ENCODE data around the gene MCL1. TPM values are rescaled to one million over a fixed set of nuclear protein-coding genes. Genes with fewer than 3 reads are reported as not detected.

MCL1 gene
- polyA plus RNA-seq, 2 of the 4 experiments (the other 2 are of a cell fraction): 80.0 to 202 TPM

DNA sequence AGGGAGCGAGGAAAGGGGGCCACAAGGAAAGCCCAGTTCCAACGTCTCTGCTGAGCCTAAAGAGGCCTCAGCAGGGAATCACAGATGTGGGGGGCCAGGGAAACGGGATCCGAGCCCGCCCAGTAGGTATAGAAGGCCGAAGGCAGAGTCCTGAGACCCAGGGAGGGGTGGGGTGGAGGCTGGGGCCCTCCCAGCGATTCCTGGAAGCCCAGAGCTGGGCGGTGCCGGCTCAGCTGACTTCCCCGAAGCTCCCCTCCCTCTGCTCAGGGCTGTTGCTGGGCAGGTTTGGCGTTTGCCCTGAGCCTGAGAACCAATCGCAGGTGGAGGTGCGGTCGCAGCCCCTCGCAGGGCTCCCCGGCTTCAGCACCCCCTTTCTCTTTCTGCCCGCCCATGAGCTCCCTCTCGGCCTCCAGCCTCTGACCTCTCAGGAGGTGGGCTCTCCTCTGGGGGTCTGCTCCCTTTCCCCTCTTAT is 17.4 kb downstream of the MCL1 start:
- POLR2A ChIA-PET: interaction anchor here (1.0 to 7.6 kb wide), 13 partner anchors 8 to 361 kb away, joined by 3 to 201 read pairs (median 7); partner anchors contain the start of genes ENSA, FALEC, GOLPH3L and MCL1
- Histone ChIP-seq H3K4me2 (peak overlapping the region; percentile 96), H3K4me1 (peaks cover 54% of the 10 kb centered on the region), H3K27ac (peak overlapping the region; percentile 97 to 99), H3K9me3 (no peaks in the 10 kb centered on the region), H3K4me3 (peak overlapping the region; percentile 46)
- no peak for FAIRE-seq
- CTCF ChIA-PET: interaction anchor here (0.7 to 11.6 kb wide), 21 partner anchors 10 to 360 kb away, joined by 3 to 210 read pairs (median 18); partner anchors contain the start of genes ADAMTSL4, ENSA, FALEC and HORMAD1
- peak; percentile 62 to 72 for ATAC-seq
- peak; percentile 86 to 89 for DNase-seq (ENCODE audit: low read depth in 1 of 2, low spot score in 1 of 2)
- WGBS (ENCODE audit: missing lambda C conversion rate): under 1% methylated on average over 18 of the region's 18 CpGs
- TF ChIP-seq ZC3H11A (IDR thresholded peaks at IDR 0.05) (no peak), RFX5 (IDR thresholded peaks at IDR 0.05) (peak; percentile 98), NR3C1 (IDR thresholded peaks at IDR 0.05) (no peak), SMC3 (IDR thresholded peaks at IDR 0.05) (no peak), MAZ (IDR thresholded peaks at IDR 0.05; ENCODE audit: borderline replicate concordance, low read depth, low read length) (peak; percentile 35; the same call in 1 of the 2 replicates), SREBF2 (IDR thresholded peaks at IDR 0.05) (no peak), RARB (CRISPR knock-in tag; IDR thresholded peaks at IDR 0.05) (no peak), FOSL2 (IDR thresholded peaks at IDR 0.05) (no peak), FOSL2 (CRISPR knock-in tag; IDR thresholded peaks at IDR 0.05) (no peak), EP300 (IDR thresholded peaks at IDR 0.05) (peak in 1 of 2 experiments; percentile 44; a peak in 1 of 5 replicates), HOXA7 (CRISPR knock-in tag; IDR thresholded peaks at IDR 0.05) (0 out of 2 replicates have a peak, but pooled peaks have one; percentile 58), POLR2A (IDR thresholded peaks at IDR 0.05; ENCODE audit: low read length) (peak; percentile 30), ZFP36 (IDR thresholded peaks at IDR 0.05; ENCODE audit: borderline replicate concordance, partially characterized antibody) (no peak), FOSB (CRISPR knock-in tag; IDR thresholded peaks at IDR 0.05) (no peak), ZNF302 (CRISPR knock-in tag; IDR thresholded peaks at IDR 0.05) (no peak), MAFK (IDR thresholded peaks at IDR 0.05; ENCODE audit: partially characterized antibody) (no peak), EHMT2 (IDR thresholded peaks at IDR 0.05; ENCODE audit: low read depth) (no peak), FOXS1 (CRISPR knock-in tag; IDR thresholded peaks at IDR 0.05) (no peak), BHLHE40 (IDR thresholded peaks at IDR 0.05; ENCODE audit: low read depth, low read length) (no peak), HOXB5 (CRISPR knock-in tag; IDR thresholded peaks at IDR 0.05) (no peak; the same call in 1 of the 2 replicates), JUNB (IDR thresholded peaks at IDR 0.05) (no peak)
- TF ChIP-seq, protein P1, sequence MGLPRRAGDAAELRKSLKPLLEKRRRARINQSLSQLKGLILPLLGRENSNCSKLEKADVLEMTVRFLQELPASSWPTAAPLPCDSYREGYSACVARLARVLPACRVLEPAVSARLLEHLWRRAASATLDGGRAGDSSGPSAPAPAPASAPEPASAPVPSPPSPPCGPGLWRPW (IDR thresholded peaks at IDR 0.05): no peak
- TF ChIP-seq, protein P2, sequence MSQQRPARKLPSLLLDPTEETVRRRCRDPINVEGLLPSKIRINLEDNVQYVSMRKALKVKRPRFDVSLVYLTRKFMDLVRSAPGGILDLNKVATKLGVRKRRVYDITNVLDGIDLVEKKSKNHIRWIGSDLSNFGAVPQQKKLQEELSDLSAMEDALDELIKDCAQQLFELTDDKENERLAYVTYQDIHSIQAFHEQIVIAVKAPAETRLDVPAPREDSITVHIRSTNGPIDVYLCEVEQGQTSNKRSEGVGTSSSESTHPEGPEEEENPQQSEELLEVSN (IDR thresholded peaks at IDR 0.05; ENCODE audit: borderline replicate concordance, low read depth): no peak
- TF ChIP-seq, protein P3, sequence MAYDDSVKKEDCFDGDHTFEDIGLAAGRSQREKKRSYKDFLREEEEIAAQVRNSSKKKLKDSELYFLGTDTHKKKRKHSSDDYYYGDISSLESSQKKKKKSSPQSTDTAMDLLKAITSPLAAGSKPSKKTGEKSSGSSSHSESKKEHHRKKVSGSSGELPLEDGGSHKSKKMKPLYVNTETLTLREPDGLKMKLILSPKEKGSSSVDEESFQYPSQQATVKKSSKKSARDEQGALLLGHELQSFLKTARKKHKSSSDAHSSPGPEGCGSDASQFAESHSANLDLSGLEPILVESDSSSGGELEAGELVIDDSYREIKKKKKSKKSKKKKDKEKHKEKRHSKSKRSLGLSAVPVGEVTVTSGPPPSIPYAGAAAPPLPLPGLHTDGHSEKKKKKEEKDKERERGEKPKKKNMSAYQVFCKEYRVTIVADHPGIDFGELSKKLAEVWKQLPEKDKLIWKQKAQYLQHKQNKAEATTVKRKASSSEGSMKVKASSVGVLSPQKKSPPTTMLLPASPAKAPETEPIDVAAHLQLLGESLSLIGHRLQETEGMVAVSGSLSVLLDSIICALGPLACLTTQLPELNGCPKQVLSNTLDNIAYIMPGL (CRISPR knock-in tag; IDR thresholded peaks at IDR 0.05; ENCODE audit: borderline replicate concordance): no peak
- TF ChIP-seq, protein P4, sequence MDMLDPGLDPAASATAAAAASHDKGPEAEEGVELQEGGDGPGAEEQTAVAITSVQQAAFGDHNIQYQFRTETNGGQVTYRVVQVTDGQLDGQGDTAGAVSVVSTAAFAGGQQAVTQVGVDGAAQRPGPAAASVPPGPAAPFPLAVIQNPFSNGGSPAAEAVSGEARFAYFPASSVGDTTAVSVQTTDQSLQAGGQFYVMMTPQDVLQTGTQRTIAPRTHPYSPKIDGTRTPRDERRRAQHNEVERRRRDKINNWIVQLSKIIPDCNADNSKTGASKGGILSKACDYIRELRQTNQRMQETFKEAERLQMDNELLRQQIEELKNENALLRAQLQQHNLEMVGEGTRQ (IDR thresholded peaks at IDR 0.05): peak; percentile 69; the same call in 1 of the 2 replicates
- TF ChIP-seq, protein P5, sequence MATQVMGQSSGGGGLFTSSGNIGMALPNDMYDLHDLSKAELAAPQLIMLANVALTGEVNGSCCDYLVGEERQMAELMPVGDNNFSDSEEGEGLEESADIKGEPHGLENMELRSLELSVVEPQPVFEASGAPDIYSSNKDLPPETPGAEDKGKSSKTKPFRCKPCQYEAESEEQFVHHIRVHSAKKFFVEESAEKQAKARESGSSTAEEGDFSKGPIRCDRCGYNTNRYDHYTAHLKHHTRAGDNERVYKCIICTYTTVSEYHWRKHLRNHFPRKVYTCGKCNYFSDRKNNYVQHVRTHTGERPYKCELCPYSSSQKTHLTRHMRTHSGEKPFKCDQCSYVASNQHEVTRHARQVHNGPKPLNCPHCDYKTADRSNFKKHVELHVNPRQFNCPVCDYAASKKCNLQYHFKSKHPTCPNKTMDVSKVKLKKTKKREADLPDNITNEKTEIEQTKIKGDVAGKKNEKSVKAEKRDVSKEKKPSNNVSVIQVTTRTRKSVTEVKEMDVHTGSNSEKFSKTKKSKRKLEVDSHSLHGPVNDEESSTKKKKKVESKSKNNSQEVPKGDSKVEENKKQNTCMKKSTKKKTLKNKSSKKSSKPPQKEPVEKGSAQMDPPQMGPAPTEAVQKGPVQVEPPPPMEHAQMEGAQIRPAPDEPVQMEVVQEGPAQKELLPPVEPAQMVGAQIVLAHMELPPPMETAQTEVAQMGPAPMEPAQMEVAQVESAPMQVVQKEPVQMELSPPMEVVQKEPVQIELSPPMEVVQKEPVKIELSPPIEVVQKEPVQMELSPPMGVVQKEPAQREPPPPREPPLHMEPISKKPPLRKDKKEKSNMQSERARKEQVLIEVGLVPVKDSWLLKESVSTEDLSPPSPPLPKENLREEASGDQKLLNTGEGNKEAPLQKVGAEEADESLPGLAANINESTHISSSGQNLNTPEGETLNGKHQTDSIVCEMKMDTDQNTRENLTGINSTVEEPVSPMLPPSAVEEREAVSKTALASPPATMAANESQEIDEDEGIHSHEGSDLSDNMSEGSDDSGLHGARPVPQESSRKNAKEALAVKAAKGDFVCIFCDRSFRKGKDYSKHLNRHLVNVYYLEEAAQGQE (IDR thresholded peaks at IDR 0.05): no peak
- TF ChIP-seq, protein P6, sequence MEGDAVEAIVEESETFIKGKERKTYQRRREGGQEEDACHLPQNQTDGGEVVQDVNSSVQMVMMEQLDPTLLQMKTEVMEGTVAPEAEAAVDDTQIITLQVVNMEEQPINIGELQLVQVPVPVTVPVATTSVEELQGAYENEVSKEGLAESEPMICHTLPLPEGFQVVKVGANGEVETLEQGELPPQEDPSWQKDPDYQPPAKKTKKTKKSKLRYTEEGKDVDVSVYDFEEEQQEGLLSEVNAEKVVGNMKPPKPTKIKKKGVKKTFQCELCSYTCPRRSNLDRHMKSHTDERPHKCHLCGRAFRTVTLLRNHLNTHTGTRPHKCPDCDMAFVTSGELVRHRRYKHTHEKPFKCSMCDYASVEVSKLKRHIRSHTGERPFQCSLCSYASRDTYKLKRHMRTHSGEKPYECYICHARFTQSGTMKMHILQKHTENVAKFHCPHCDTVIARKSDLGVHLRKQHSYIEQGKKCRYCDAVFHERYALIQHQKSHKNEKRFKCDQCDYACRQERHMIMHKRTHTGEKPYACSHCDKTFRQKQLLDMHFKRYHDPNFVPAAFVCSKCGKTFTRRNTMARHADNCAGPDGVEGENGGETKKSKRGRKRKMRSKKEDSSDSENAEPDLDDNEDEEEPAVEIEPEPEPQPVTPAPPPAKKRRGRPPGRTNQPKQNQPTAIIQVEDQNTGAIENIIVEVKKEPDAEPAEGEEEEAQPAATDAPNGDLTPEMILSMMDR (IDR thresholded peaks at IDR 0.05): no peak
- TF ChIP-seq, protein P7, sequence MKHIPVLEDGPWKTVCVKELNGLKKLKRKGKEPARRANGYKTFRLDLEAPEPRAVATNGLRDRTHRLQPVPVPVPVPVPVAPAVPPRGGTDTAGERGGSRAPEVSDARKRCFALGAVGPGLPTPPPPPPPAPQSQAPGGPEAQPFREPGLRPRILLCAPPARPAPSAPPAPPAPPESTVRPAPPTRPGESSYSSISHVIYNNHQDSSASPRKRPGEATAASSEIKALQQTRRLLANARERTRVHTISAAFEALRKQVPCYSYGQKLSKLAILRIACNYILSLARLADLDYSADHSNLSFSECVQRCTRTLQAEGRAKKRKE (CRISPR knock-in tag; IDR thresholded peaks at IDR 0.05; ENCODE audit: low read depth): no peak
- TF ChIP-seq, protein P8, sequence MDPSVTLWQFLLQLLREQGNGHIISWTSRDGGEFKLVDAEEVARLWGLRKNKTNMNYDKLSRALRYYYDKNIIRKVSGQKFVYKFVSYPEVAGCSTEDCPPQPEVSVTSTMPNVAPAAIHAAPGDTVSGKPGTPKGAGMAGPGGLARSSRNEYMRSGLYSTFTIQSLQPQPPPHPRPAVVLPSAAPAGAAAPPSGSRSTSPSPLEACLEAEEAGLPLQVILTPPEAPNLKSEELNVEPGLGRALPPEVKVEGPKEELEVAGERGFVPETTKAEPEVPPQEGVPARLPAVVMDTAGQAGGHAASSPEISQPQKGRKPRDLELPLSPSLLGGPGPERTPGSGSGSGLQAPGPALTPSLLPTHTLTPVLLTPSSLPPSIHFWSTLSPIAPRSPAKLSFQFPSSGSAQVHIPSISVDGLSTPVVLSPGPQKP (IDR thresholded peaks at IDR 0.05; ENCODE audit: low read depth, low read length): no peak

Data from A549 (cell line).